GM19468 (cell line): ENCODE results near the gene UNC119B.

Source experiments
- ATAC-seq: cut with Tn5 transposase; IDR thresholded peaks from one replicate; pipeline ENCODE4 v1.9.1; 2021; ENCODE audit warnings: mild to moderate bottlenecking, moderate library complexity, moderate number of reproducible peaks; ENCODE audit not compliant: unreplicated experiment; ENCODE audit errors: extremely low read depth

UNC119B gene

GRCh38 chr12:120761519-120761934 lies 51.3 kb downstream of the UNC119B start:
- no peak for ATAC-seq

- no peak for ATAC-seq
Measured at GRCh38 chr12:120762086-120762485, 51.8 kb downstream of the UNC119B start.

- ATAC-seq: no peak
Measured at GRCh38 chr12:120763250-120763649, 53.0 kb downstream of the UNC119B start.

- ATAC-seq: no peak
Measured at GRCh38 chr12:120764816-120765215, 54.6 kb downstream of the UNC119B start.

- ATAC-seq: no peak
Measured at GRCh38 chr12:120766566-120766965, 56.3 kb downstream of the UNC119B start.

GRCh38 chr12:120767071-120768024 lies 57.1 kb downstream of the UNC119B start:
- ATAC-seq: no peak

GRCh38 chr12:120771097-120771496 lies 60.8 kb downstream of the UNC119B start:
- ATAC-seq: no peak
